ENCODE results near the gene PRCD. TPM values are rescaled to one million over a fixed set of nuclear protein-coding genes. Genes with fewer than 3 reads are reported as not detected.

Gene PRCD
- total RNA-seq, 4 donors from 2014 or later: 2.3 to 20.0 (median 3.5) TPM

DNA sequence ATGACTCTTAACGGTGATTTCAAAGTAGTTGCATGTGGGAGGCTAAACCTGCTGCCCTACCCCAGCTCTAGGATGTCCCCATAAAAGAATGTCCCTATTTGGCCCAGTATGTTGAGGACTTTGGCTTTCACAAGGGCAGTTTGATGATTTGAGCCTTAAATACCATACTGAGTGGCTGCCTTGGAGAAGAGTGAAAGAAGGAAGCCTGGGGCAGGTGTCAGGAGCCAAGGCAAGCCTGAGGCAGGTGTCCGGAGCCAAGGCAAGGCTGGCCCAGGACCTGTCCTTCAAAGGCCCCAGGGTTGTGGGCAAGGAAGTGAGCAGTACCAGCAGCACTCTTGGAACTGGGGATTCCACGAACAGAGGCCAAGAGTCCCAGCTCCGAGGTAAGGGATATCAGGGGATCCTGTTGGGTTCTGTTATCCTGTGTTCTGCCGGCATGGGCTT lies 27.2 kb downstream of the PRCD start:
- TF ChIP-seq, protein P1, sequence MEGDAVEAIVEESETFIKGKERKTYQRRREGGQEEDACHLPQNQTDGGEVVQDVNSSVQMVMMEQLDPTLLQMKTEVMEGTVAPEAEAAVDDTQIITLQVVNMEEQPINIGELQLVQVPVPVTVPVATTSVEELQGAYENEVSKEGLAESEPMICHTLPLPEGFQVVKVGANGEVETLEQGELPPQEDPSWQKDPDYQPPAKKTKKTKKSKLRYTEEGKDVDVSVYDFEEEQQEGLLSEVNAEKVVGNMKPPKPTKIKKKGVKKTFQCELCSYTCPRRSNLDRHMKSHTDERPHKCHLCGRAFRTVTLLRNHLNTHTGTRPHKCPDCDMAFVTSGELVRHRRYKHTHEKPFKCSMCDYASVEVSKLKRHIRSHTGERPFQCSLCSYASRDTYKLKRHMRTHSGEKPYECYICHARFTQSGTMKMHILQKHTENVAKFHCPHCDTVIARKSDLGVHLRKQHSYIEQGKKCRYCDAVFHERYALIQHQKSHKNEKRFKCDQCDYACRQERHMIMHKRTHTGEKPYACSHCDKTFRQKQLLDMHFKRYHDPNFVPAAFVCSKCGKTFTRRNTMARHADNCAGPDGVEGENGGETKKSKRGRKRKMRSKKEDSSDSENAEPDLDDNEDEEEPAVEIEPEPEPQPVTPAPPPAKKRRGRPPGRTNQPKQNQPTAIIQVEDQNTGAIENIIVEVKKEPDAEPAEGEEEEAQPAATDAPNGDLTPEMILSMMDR (IDR thresholded peaks at IDR 0.05): no peak
- no peak for DNase-seq (ENCODE audit: low spot score)
- ATAC-seq (ENCODE audit: low FRiP score): no peak

DNA sequence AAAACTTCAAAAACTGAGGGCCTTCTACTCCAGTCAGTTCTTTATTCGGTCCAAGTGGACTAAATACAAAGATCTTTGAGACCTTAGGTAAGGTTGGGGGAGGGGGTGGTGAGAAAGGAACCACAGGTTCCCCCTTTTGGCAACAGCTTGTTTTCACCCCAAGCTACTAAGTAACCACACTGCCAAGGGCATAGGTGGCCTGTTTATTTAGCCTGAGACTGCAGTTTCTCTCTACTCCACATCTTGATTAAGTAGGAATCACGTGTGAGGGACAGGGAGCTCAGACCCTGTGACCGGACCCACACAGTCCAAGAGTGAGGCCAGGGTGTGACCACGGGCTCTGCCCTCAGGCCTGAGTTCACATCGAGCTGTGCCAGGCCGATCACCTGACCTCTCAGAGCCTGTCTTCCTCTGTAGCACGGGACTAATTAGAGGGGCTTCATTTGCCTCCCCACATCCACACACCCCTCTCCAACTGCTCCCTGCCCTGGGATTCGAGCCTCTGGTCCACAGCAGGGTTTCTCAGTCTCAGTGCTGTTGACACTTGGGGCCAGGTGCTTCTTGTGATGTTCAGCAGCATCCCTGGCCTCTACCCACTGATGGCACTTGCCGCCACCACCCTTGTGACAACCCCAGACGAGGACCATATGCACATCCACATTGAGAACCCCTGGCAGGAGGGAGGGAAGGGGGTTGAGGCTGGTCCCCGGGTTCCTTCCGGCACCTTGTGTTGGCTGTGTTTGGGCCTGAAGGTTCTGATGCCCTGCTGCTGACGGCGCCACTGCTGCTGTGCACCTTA lies 28.0 kb downstream of the PRCD start:
- DNase-seq (ENCODE audit: low spot score) (no peak), ATAC-seq (ENCODE audit: low FRiP score) (peak; percentile 12)
- TF ChIP-seq, protein P1 (IDR thresholded peaks at IDR 0.05): no peak

DNA sequence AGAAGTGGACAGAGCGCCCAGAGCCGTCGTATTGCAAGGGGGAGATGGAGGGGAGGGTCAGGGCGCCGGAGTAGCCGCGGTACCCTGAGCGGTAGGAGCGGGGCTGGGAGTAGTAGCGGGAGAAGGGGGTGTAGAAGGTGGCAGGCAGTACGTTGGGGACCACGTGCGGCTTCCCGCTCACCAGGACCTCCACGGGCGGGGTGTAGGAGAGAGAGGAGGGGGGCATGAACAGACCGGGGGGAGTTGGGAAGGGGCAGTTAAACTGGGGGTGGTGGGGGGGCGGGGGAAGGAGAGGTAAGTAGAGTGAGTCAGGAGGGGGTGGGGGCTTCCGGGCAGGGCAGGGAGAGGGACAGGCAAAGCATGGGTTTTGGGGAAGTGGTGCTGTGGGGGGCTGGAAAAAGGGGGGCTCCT lies 29.0 kb downstream of the PRCD start:
- TF ChIP-seq, protein P1 (IDR thresholded peaks at IDR 0.05): no peak
- DNase-seq (ENCODE audit: low spot score): no peak
- no peak for ATAC-seq (ENCODE audit: low FRiP score)

DNA sequence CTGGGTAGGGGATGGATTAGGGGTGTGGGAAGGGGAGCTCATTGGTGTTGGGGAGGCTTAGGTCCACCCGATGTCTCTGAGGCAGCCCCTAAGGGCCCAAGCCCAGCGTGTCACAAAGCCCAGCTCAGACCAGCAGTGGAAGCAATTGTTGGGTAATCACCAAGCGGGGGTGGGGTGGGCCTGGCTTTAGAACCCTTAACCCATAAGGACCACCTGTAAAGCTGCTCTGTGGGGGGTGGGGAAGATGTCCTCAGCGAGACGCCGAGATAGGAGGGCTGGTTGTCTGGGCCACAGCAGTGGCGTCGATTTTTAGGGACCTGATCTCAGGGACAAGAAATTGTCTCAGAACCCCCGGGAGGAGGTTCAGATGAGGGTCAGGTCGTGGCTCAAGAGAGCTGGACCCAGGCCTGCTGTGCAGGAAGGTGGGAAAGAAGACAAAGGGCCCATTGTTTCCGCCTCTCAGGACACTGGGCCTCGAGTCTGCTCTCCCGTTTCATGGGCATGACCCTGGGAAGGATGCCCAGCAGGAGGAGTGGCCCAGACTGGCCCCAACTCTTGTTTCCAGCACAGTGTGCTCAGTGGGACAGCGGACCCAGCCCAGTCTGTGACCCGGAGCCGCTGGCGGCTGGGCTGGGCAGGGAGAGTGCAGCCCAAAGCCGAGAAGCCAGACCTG lies 29.9 kb downstream of the PRCD start:
- TF ChIP-seq, protein P1 (IDR thresholded peaks at IDR 0.05): no peak
- no peak for DNase-seq (ENCODE audit: low spot score)
- no peak for ATAC-seq (ENCODE audit: low FRiP score)

DNA sequence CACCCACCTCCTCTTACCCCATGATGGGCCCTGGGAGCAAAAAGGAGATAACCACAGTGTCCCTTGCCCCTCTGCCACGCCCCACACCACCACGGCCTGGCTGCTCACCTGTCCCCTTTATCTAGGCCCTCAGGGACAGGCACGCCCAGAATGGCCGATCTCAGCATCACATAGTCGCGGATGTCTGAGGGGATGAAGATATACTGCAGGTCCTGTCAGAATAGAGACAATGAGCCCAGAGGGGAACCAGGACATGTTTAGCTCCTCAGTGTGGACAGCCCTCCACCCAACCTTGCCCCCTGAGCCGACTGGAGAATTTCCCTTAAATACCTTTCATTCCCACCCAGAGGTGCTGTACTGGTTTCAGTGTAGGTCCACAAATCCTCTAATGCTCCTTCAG lies 30.6 kb downstream of the PRCD start:
- no peak for ATAC-seq (ENCODE audit: low FRiP score)
- no peak for DNase-seq (ENCODE audit: low spot score)
- TF ChIP-seq, protein P1 (IDR thresholded peaks at IDR 0.05): no peak

DNA sequence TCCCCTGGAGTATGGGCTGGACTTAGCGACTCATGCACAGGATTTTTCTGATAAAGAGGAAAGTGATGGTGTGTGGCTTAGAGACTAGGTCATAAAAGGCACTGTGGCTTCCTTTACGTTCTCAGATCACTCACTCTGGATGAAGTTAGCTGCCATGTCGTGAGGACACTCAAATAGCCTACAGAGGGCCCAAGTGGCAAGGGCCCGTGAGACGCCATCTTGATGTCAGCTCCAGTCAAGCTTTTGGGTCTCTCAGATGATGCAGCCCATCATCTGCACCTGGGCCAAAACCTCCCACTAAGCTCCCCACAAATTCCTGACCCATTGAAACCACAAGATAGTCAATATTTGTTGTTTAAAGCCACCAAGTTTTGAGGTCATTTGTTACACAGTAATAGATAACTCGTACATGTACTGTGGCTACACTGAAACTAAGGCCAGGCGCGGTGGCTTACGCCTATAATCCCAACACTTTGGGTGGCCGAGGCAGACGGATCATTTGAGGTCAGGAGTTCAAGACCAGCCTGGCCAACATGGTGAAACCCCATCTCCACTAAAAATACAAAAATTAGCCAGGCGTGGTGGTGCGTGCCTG lies 31.1 kb downstream of the PRCD start:
- TF ChIP-seq, protein P1 (IDR thresholded peaks at IDR 0.05): no peak
- DNase-seq (ENCODE audit: low spot score) (no peak), ATAC-seq (ENCODE audit: low FRiP score) (no peak)

All from omental fat pad (tissue), 4 donors.